ENCODE results near the gene HNRNPK. TPM values are rescaled to one million over a fixed set of nuclear protein-coding genes. Genes with fewer than 3 reads are reported as not detected.

Gene HNRNPK
- total and polyA plus RNA-seq, 2 of the 13 experiments (the other 11 are each of a cell fraction or from before 2014, with no cell fraction given), result 321 to 712 TPM

DNA sequence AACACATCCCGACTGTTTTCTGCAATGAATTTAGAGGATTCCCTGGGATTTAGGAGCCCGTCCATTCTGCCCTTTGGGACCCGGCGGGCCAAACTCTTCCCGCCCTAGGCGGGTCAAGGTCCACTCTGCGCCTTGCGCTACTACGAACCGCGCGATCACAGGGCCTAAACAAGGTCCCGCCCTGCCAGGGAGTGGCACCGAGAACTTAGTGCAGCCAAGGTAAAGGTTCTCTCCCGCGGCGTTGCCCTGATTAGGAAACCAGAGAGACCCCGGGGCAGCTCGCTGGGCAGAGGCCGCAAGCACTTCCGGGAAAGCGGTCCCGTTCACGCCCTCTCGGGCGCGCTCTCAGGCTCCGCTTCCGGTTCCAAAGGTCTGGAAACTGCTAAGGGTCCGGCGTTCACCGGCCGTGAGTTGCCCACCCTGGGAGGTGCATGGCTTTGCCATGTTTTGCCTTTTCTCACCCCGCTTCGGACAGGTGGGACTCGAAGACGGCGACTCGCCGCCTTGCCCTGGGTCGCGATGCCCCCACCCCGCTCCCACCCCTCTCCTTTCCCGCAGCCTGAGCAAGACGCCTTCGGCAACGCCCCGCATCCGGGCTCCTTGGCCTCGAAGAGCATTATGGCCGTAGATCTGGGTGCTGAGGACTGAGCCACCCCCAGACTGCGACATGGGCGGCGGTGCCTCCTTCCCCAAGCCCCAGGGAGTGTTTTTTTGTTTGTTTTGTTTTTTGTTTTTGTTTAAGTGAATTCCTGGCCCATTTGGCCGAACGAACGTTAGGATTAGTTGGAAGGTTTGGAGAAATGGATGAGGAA, 23.4 kb downstream of the HNRNPK start (continued):
- TF ChIP-seq, protein P1, sequence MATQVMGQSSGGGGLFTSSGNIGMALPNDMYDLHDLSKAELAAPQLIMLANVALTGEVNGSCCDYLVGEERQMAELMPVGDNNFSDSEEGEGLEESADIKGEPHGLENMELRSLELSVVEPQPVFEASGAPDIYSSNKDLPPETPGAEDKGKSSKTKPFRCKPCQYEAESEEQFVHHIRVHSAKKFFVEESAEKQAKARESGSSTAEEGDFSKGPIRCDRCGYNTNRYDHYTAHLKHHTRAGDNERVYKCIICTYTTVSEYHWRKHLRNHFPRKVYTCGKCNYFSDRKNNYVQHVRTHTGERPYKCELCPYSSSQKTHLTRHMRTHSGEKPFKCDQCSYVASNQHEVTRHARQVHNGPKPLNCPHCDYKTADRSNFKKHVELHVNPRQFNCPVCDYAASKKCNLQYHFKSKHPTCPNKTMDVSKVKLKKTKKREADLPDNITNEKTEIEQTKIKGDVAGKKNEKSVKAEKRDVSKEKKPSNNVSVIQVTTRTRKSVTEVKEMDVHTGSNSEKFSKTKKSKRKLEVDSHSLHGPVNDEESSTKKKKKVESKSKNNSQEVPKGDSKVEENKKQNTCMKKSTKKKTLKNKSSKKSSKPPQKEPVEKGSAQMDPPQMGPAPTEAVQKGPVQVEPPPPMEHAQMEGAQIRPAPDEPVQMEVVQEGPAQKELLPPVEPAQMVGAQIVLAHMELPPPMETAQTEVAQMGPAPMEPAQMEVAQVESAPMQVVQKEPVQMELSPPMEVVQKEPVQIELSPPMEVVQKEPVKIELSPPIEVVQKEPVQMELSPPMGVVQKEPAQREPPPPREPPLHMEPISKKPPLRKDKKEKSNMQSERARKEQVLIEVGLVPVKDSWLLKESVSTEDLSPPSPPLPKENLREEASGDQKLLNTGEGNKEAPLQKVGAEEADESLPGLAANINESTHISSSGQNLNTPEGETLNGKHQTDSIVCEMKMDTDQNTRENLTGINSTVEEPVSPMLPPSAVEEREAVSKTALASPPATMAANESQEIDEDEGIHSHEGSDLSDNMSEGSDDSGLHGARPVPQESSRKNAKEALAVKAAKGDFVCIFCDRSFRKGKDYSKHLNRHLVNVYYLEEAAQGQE (IDR thresholded peaks at IDR 0.05; ENCODE audit: borderline replicate concordance in 1 of 2, low read depth in 1 of 2, low read length in 2 of 2), result 0 out of 4 replicates have a peak, but pooled peaks of 1 of the 2 experiments have one; percentile 28
- TF ChIP-seq, protein P2, sequence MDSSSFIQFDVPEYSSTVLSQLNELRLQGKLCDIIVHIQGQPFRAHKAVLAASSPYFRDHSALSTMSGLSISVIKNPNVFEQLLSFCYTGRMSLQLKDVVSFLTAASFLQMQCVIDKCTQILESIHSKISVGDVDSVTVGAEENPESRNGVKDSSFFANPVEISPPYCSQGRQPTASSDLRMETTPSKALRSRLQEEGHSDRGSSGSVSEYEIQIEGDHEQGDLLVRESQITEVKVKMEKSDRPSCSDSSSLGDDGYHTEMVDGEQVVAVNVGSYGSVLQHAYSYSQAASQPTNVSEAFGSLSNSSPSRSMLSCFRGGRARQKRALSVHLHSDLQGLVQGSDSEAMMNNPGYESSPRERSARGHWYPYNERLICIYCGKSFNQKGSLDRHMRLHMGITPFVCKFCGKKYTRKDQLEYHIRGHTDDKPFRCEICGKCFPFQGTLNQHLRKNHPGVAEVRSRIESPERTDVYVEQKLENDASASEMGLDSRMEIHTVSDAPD (CRISPR knock-in tag; IDR thresholded peaks at IDR 0.05), result peak; percentile 77
- TF ChIP-seq, protein P3, sequence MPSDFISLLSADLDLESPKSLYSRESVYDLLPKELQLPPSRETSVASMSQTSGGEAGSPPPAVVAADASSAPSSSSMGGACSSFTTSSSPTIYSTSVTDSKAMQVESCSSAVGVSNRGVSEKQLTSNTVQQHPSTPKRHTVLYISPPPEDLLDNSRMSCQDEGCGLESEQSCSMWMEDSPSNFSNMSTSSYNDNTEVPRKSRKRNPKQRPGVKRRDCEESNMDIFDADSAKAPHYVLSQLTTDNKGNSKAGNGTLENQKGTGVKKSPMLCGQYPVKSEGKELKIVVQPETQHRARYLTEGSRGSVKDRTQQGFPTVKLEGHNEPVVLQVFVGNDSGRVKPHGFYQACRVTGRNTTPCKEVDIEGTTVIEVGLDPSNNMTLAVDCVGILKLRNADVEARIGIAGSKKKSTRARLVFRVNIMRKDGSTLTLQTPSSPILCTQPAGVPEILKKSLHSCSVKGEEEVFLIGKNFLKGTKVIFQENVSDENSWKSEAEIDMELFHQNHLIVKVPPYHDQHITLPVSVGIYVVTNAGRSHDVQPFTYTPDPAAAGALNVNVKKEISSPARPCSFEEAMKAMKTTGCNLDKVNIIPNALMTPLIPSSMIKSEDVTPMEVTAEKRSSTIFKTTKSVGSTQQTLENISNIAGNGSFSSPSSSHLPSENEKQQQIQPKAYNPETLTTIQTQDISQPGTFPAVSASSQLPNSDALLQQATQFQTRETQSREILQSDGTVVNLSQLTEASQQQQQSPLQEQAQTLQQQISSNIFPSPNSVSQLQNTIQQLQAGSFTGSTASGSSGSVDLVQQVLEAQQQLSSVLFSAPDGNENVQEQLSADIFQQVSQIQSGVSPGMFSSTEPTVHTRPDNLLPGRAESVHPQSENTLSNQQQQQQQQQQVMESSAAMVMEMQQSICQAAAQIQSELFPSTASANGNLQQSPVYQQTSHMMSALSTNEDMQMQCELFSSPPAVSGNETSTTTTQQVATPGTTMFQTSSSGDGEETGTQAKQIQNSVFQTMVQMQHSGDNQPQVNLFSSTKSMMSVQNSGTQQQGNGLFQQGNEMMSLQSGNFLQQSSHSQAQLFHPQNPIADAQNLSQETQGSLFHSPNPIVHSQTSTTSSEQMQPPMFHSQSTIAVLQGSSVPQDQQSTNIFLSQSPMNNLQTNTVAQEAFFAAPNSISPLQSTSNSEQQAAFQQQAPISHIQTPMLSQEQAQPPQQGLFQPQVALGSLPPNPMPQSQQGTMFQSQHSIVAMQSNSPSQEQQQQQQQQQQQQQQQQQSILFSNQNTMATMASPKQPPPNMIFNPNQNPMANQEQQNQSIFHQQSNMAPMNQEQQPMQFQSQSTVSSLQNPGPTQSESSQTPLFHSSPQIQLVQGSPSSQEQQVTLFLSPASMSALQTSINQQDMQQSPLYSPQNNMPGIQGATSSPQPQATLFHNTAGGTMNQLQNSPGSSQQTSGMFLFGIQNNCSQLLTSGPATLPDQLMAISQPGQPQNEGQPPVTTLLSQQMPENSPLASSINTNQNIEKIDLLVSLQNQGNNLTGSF (CRISPR knock-in tag; IDR thresholded peaks at IDR 0.05), result no peak
- TF ChIP-seq, protein P4, sequence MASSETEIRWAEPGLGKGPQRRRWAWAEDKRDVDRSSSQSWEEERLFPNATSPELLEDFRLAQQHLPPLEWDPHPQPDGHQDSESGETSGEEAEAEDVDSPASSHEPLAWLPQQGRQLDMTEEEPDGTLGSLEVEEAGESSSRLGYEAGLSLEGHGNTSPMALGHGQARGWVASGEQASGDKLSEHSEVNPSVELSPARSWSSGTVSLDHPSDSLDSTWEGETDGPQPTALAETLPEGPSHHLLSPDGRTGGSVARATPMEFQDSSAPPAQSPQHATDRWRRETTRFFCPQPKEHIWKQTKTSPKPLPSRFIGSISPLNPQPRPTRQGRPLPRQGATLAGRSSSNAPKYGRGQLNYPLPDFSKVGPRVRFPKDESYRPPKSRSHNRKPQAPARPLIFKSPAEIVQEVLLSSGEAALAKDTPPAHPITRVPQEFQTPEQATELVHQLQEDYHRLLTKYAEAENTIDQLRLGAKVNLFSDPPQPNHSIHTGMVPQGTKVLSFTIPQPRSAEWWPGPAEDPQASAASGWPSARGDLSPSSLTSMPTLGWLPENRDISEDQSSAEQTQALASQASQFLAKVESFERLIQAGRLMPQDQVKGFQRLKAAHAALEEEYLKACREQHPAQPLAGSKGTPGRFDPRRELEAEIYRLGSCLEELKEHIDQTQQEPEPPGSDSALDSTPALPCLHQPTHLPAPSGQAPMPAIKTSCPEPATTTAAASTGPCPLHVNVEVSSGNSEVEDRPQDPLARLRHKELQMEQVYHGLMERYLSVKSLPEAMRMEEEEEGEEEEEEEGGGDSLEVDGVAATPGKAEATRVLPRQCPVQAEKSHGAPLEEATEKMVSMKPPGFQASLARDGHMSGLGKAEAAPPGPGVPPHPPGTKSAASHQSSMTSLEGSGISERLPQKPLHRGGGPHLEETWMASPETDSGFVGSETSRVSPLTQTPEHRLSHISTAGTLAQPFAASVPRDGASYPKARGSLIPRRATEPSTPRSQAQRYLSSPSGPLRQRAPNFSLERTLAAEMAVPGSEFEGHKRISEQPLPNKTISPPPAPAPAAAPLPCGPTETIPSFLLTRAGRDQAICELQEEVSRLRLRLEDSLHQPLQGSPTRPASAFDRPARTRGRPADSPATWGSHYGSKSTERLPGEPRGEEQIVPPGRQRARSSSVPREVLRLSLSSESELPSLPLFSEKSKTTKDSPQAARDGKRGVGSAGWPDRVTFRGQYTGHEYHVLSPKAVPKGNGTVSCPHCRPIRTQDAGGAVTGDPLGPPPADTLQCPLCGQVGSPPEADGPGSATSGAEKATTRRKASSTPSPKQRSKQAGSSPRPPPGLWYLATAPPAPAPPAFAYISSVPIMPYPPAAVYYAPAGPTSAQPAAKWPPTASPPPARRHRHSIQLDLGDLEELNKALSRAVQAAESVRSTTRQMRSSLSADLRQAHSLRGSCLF (CRISPR knock-in tag; IDR thresholded peaks at IDR 0.05; ENCODE audit: borderline replicate concordance), result peak; percentile 50; the same call in 1 of the 2 replicates
- TF ChIP-seq, protein P5, sequence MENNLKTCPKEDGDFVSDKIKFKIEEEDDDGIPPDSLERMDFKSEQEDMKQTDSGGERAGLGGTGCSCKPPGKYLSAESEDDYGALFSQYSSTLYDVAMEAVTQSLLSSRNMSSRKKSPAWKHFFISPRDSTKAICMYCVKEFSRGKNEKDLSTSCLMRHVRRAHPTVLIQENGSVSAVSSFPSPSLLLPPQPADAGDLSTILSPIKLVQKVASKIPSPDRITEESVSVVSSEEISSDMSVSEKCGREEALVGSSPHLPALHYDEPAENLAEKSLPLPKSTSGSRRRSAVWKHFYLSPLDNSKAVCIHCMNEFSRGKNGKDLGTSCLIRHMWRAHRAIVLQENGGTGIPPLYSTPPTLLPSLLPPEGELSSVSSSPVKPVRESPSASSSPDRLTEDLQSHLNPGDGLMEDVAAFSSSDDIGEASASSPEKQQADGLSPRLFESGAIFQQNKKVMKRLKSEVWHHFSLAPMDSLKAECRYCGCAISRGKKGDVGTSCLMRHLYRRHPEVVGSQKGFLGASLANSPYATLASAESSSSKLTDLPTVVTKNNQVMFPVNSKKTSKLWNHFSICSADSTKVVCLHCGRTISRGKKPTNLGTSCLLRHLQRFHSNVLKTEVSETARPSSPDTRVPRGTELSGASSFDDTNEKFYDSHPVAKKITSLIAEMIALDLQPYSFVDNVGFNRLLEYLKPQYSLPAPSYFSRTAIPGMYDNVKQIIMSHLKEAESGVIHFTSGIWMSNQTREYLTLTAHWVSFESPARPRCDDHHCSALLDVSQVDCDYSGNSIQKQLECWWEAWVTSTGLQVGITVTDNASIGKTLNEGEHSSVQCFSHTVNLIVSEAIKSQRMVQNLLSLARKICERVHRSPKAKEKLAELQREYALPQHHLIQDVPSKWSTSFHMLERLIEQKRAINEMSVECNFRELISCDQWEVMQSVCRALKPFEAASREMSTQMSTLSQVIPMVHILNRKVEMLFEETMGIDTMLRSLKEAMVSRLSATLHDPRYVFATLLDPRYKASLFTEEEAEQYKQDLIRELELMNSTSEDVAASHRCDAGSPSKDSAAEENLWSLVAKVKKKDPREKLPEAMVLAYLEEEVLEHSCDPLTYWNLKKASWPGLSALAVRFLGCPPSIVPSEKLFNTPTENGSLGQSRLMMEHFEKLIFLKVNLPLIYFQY (CRISPR knock-in tag; IDR thresholded peaks at IDR 0.05; ENCODE audit: borderline replicate concordance), result 0 out of 2 replicates have a peak, but pooled peaks have one; percentile 33
- no peak for TF ChIP-seq TBX3 (IDR thresholded peaks at IDR 0.05; ENCODE audit: borderline replicate concordance)

Measured in HepG2 (cell line).